ENCODE results near the gene NOS3.

The NOS3 gene

DNA sequence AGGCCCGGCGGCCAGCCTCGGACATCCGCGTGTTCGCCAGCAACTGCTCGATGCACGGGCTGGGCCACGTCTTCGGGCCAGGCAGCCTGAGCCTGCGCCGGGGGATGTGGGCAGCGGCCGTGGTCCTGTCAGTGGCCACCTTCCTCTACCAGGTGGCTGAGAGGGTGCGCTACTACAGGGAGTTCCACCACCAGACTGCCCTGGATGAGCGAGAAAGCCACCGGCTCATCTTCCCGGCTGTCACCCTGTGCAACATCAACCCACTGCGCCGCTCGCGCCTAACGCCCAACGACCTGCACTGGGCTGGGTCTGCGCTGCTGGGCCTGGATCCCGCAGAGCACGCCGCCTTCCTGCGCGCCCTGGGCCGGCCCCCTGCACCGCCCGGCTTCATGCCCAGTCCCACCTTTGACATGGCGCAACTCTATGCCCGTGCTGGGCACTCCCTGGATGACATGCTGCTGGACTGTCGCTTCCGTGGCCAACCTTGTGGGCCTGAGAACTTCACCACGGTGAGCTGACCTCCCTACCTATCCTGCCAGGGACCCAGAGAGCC, 58.2 kb downstream of the NOS3 start:
- peaks cover 2% of the 10 kb centered on the region for H3K36me3 ChIP-seq (ENCODE audit: control insufficient read depth, insufficient read depth, low read length)
- TF ChIP-seq, protein P1, sequence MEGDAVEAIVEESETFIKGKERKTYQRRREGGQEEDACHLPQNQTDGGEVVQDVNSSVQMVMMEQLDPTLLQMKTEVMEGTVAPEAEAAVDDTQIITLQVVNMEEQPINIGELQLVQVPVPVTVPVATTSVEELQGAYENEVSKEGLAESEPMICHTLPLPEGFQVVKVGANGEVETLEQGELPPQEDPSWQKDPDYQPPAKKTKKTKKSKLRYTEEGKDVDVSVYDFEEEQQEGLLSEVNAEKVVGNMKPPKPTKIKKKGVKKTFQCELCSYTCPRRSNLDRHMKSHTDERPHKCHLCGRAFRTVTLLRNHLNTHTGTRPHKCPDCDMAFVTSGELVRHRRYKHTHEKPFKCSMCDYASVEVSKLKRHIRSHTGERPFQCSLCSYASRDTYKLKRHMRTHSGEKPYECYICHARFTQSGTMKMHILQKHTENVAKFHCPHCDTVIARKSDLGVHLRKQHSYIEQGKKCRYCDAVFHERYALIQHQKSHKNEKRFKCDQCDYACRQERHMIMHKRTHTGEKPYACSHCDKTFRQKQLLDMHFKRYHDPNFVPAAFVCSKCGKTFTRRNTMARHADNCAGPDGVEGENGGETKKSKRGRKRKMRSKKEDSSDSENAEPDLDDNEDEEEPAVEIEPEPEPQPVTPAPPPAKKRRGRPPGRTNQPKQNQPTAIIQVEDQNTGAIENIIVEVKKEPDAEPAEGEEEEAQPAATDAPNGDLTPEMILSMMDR (IDR thresholded peaks at IDR 0.05; ENCODE audit: insufficient read depth, low read length, poor library complexity, severe bottlenecking) = no peak
- no peak overlapping the region for H3K4me3 ChIP-seq (replicated peaks; ENCODE audit: low read depth, low read length)
- no peaks in the 10 kb centered on the region for H3K27me3 ChIP-seq (replicated peaks; ENCODE audit: control insufficient read depth, insufficient read depth, low read length)
- DNase-seq (ENCODE audit: extremely low read depth, insufficient read length) = no peak

DNA sequence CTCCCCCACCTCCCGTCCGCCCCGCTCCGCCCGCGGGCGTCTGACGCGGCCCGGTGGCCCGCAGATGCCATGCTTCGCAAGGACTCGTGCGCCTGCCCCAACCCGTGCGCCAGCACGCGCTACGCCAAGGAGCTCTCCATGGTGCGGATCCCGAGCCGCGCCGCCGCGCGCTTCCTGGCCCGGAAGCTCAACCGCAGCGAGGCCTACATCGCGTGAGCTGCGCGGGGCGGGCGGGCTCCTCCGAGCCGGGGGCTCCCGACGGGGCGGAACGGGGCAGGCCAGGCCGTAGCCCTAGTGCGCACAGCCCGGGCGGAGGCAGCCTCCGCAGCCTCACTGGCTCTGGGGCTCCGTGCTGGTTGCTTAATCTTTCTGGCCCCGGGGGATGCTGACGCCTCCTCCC, 60.3 kb downstream of the NOS3 start:
- TF ChIP-seq, protein P1 (IDR thresholded peaks at IDR 0.05; ENCODE audit: insufficient read depth, low read length, poor library complexity, severe bottlenecking) = no peak
- Histone ChIP-seq H3K4me3 (replicated peaks; ENCODE audit: low read depth, low read length) (no peak overlapping the region), H3K27me3 (replicated peaks; ENCODE audit: control insufficient read depth, insufficient read depth, low read length) (no peaks in the 10 kb centered on the region), H3K36me3 (ENCODE audit: control insufficient read depth, insufficient read depth, low read length) (peaks cover 3% of the 10 kb centered on the region)
- peak; percentile 47 for DNase-seq (ENCODE audit: extremely low read depth, insufficient read length)

DNA sequence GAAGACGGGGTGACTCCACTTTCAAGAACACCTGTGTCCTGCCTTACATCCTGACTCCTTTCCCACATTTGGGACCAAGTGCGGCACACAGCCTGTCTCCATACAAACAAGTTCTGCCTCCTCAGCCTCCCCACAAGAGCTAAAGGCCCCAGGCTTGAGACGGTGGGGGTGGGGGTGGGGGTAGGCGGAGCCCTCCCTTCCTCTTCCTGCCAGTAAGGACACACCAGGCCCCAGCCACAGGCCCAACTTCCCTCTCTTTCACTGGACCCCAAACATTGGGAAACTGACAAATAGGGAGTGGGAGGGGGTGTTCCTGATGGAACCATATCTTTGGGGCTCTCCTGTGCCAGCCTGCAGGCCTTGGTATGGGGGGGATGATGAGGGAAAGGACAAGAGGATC, 62.3 kb downstream of the NOS3 start:
- Histone ChIP-seq H3K27me3 (replicated peaks; ENCODE audit: control insufficient read depth, insufficient read depth, low read length) (no peaks in the 10 kb centered on the region), H3K4me3 (replicated peaks; ENCODE audit: low read depth, low read length) (no peak overlapping the region), H3K36me3 (ENCODE audit: control insufficient read depth, insufficient read depth, low read length) (peaks cover 3% of the 10 kb centered on the region)
- TF ChIP-seq, protein P1 (IDR thresholded peaks at IDR 0.05; ENCODE audit: insufficient read depth, low read length, poor library complexity, severe bottlenecking) = no peak
- no peak for DNase-seq (ENCODE audit: extremely low read depth, insufficient read length)

DNA sequence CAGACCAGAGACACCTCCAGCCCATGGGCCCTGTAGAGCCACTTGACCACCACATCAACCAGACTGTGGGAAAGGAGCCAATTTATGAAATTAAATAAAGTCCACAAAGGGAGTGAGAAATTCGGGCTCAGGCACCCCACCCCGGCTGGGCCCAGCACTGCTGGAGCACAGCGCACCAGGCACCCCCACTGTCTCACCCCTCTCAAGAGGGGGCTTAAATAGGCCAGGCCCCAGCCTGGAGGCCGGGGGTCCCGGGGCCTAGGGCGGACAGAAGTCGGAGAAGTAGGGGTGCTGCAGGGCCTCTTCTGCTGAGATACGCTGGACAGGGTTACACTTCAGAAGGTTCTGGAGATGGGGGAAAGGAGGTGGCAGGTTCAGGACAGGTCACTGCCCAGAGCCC, 62.9 kb downstream of the NOS3 start:
- Histone ChIP-seq H3K4me3 (replicated peaks; ENCODE audit: low read depth, low read length) (no peak overlapping the region), H3K36me3 (ENCODE audit: control insufficient read depth, insufficient read depth, low read length) (peaks cover 3% of the 10 kb centered on the region), H3K27me3 (replicated peaks; ENCODE audit: control insufficient read depth, insufficient read depth, low read length) (no peaks in the 10 kb centered on the region)
- DNase-seq (ENCODE audit: extremely low read depth, insufficient read length) = no peak
- TF ChIP-seq, protein P1 (IDR thresholded peaks at IDR 0.05; ENCODE audit: insufficient read depth, low read length, poor library complexity, severe bottlenecking) = no peak

DNA sequence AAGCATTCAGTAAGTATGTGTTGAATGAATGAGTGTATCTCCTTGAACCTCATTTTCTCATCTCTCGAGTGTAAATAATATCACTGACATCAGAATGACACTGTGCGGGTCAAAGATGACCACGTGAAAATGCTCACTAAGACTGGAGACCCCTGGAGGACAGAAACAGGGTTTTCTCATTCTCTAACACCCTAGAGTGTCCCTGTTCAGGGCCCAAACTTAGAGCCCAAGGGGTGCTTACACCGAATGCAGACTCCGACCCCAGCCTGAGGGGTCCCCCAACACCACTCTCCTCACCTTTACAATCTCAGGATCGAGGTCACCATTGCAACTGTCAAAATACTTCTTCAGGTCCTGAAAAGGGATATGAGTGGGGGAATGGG, 65.5 kb downstream of the NOS3 start:
- Histone ChIP-seq H3K36me3 (ENCODE audit: control insufficient read depth, insufficient read depth, low read length) (peaks cover 3% of the 10 kb centered on the region), H3K4me3 (replicated peaks; ENCODE audit: low read depth, low read length) (no peak overlapping the region), H3K27me3 (replicated peaks; ENCODE audit: control insufficient read depth, insufficient read depth, low read length) (no peaks in the 10 kb centered on the region)
- TF ChIP-seq, protein P1 (IDR thresholded peaks at IDR 0.05; ENCODE audit: insufficient read depth, low read length, poor library complexity, severe bottlenecking) = no peak
- DNase-seq (ENCODE audit: extremely low read depth, insufficient read length) = no peak

Measured in GM06990 (cell line).